ENCODE results near the gene MRGPRD.
"Not testable (repeated sequence)": the region's sequence is repeated elsewhere in the genome, so short reads cannot be mapped to it uniquely, and the experiment has no call there.

MRGPRD gene

DNA sequence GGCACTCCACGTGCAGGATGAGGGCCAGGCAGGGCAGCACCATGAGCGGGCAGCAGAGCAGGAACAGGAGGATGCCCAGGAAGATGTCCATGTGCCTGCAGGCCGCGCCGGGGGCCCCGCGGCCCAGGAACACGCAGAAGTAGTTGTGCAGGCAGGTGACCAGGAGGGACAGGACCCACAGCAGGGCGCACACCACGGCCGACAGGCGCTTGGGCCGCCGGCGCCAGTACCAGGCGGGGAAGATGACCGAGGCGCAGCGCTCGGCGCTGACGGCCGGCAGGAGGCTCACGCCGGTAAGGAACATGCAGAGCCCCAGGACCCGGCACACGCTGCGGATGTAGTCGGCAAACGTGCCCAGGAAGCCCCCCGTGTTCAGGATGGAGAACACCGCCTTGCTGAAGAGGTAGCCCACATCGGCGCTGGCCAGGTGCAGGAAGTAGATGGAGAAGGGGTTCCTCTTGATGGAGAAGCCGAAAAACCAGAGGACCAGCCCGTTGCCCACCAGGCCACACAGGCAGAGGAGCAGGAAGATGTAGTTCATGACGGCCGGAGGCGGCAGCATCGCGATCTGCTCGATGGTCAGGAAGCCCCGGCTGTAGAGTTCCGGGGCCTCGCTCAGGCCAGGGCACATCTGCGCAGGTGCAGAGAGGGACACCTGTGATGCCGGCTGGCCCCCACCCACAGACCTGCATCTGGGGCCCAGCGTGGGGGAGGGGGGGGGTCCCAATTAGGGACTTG, 25.0 kb upstream of the MRGPRD start:
- DNase-seq (ENCODE audit: low read depth in 2 of 2): no peak

GRCh38 chr11:69005183-69005630, 24.4 kb upstream of the MRGPRD start:
- DNase-seq (ENCODE audit: low read depth in 2 of 2): no peak

DNA sequence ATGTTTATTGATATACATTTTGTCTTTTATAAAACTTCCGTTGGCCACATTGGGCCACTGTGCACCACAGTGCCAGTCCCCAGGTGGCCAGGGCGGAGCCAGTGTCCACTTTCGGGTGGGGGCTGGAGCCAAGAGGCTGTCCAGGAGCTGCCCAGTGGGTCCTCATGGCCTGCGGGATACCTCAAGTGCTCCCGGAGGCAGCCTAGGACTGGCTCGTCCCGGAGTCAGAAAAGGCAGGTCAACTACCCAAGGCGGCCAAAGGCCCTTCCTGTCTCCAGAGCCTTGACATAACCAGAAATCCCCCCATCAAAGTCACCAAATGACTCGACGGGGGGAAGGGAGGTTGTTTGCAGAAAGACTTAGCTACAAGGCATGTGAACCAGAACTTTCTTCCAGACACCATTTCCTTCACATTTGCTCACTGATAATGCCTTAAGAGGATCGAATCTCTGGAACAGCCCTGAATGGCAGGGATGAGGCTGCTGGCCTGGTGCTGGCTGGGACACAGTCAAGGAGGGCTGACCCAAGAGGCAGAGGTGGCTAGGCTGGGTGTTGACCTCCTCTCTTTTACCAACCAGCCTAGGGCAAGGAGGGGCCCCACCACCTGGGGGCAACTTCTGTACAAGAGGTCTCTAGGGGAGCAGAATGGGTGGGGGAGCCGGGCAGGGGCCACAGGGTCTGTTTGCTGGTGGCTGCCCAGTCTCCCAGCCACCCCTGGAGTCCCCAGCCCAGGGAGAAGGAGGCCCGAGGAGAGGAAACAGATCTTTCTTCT, 23.8 kb upstream of the MRGPRD start:
- DNase-seq (ENCODE audit: low read depth in 2 of 2): no peak

DNA sequence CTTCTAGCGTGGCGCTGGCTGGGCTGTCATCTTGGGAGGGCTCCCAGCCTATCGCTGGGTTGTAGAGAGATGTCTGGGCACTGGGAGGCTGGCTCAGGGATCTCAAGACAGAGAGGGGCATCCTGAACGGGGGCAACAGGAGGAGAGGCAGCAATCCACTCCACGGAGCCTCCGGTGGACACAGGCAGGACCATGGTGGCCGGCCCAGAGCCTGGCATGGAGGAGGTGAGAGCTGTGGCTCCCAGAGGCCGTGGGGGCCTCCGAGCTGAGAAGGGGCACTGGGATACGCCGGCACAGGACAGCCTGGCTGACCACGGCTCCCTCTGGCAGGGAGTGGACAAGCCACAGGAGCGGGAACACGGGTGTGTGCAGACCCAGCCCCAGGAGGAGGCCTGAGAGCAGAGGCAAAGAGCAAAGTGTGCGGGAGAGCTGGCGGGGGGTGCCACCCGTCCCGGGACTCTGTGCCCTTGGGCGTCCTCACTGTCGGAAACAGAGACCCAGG, 23.1 kb upstream of the MRGPRD start:
- DNase-seq (ENCODE audit: low read depth in 2 of 2): no peak

GRCh38 chr11:69003301-69003865, 22.6 kb upstream of the MRGPRD start:
- DNase-seq (ENCODE audit: low read depth in 2 of 2): no peak

- DNase-seq (ENCODE audit: low read depth in 2 of 2): no peak
Measured at GRCh38 chr11:69002570-69003231, 21.9 kb upstream of the MRGPRD start.

DNA sequence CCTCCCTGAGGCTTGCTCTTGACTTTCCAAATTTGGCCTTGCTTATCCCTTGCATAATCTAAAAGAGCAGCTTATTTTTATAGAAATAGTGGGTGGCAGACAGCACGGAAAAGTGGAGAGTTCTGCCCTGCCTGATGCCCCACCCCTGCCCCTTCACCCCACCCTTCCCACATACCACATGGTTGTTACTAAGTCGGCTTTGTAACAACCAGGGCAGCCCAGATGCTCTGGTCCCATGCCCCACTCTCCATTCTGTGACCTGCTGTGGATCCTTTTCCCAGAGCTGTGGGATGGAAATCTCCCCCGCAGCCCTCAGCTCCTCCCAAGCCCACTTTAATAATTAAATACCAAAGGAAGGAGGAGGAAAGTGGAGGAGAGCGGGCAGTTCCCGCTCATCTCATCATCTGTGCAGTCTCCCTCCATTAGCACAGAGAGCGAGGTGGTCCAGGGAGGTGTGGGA, 21.4 kb upstream of the MRGPRD start:
- DNase-seq (ENCODE audit: low read depth in 2 of 2): no peak

GRCh38 chr11:69001243-69002081, 20.7 kb upstream of the MRGPRD start:
- DNase-seq (ENCODE audit: low read depth in 2 of 2): no peak

DNA sequence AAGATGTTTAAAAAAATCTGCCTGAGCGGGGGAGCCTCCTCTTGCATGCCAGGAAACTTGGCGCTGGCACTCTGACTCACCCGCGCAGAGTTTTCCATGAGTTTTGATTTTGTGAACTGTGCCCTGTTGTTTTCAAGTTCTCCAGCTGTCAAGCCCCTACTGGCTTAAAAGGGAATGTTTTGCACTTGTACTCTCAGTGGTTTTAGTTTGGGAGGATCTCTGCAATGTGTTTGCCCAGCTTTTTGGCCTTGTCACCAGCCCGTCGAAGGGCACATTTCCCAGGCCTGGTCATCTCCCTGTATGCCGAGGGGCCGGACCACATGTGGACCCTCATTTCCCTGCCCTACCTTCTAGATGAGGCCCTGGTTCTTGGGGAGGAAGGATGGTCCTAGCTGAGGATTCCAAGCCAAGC, 20.1 kb upstream of the MRGPRD start:
- no peak for DNase-seq (ENCODE audit: low read depth in 2 of 2)

- no peak for DNase-seq (ENCODE audit: low read depth in 2 of 2)
Measured at GRCh38 chr11:69000391-69000790, 19.6 kb upstream of the MRGPRD start.

- DNase-seq (ENCODE audit: low read depth in 2 of 2): not testable (repeated sequence)
Measured at GRCh38 chr11:68999748-69000355, 19.1 kb upstream of the MRGPRD start.

GRCh38 chr11:68999093-68999747, 18.4 kb upstream of the MRGPRD start:
- no peak for DNase-seq (ENCODE audit: low read depth in 2 of 2)

DNA sequence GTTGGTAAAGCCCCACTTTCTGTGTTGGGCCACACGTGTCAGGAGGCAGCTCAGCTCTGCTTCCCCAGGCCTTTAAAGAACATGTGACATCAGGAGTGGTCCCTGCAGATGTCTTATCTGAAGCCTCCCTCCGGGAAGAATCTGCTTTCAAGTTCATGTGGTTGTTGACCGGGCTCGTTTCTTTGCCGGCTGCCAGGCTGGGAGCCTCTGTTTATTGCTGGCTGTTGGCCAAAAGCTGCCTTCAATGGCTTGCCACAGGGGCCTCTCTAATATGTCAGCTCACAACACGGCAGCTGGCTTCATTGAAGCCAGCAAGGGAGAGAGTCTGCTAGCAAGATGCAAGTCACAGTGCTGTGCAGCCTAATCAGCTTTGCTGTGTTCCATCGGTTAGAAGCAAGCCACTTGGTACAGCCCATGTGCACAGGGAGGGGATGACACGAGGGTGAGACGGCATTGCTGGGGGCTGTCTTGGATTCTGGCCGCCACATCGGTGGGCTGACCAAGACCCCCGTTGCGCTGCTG, 17.7 kb upstream of the MRGPRD start:
- no peak for DNase-seq (ENCODE audit: low read depth in 2 of 2)

DNA sequence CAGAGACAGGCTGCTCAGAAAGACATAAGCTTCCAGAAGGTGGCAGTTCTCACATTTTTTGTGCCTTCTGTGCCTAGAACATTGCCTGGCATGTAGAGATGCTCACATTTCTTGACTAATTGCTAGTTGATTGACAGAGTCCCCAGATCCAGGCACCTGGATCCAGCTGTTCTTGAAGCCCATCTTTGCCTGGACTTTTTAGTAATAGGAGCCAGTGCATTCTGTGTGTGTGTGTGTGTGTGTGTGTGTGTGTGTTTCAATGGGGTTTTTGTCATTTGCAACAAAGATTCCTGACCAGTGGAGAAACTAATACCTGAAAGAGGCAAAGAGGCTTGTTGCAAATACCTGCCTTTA, 17.2 kb upstream of the MRGPRD start:
- DNase-seq (ENCODE audit: low read depth in 2 of 2): no peak

- DNase-seq (ENCODE audit: low read depth in 2 of 2): no peak
Measured at GRCh38 chr11:68997124-68997994, 16.6 kb upstream of the MRGPRD start.

DNA sequence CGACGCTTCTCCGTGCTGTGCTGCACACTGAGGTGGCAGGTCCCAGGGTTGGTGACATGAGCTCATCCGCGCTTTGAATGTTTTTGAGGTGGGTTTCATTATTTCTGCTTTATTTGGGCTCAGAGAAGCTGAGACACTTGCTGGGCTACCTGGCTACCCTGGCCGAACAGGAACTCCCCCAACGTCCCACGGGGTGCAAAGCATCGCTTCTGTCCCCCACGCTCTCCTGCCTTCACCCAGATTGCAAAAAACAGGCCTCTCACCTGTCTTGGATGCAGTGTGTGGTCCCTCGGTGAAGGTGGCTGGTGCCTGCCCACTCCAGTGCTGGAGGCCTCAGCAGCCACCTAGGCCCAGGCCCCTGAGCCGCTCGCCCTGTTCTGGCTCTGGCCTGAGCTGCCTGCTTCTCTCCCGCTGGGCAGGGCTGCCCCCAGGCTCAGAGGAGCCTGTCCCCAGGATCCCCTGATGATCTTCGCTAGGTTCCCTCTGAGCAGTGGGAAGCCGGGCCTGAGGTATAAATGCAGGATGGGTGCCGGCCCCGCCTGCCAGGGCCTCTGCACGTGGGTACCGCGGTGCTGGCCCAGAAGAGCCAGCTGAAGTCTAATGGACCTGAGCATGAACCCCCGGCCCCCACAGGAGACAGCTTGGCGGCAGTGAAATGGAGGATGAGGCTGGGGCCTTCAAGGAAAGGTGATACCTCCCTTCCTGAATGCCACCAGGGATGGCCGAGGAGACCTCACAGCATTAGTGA, 15.8 kb upstream of the MRGPRD start:
- DNase-seq (ENCODE audit: low read depth in 2 of 2): no peak

GRCh38 chr11:68994894-68995285, 14.1 kb upstream of the MRGPRD start:
- no peak for DNase-seq (ENCODE audit: low read depth in 2 of 2)

DNA sequence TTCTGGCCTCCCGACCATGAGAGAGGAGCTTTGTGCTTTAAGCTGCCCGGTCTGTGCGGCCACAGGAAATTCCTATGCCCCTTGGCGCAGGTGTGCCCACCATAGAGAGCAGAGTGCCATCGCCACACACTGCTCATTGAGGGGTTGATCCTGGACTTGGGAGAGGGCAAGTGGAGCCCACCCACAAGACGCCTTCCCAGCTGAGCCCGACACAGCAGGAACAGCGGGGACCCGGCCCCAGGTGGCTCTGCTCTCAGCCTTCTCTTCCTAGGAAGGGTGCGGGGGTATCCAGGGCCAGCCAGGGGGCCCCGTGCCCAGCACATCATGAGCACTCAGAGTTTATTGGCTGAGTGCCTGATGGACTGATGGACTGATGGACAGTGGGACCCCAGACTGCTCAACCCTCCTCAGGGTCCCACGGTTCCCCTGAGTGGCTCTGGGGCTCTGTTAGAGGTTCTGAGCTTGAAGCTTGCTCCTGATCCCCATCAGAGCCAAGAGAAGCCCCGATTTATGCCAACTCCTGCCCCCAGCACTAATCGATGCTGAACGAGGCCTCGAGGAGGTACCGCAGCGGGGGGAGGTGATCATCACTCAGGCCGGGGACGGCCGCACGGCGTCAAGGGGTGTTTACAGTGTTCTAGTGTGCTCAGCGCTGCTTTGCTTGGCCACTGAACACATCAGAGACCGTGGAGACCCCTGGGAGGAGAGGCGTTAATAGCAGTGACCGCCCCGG, 13.5 kb upstream of the MRGPRD start:
- DNase-seq (ENCODE audit: low read depth in 2 of 2): no peak

Data from activated CD8-positive, alpha-beta memory T cell treated with anti-CD3 and anti-CD28 coated beads for 4 hours (primary cell).